Right lobe of liver (tissue), 6 donors: ENCODE measurements around the gene HOXD4. TPM values are rescaled to one million over a fixed set of nuclear protein-coding genes. Genes with fewer than 3 reads are reported as not detected.
A peak's percentile ranks its signal among the peaks of the same experiment; 100 is the strongest.

Experiments used
- ATAC-seq, 4 donors: fragments of 200-7000 bp; cut with Tn5 transposase; one replicate each; pipeline ENCODE4 v1.9.1; 2020; ENCODE audit warnings: mild to moderate bottlenecking in 4 of 4, moderate library complexity in 4 of 4
- DNase-seq, 3 donors: peaks; one replicate each; pipeline ENCODE4 v3.0.0-alpha.2; 2020
- H3K27ac ChIP-seq, 3 donors: fragments of 200-600 bp; one replicate each; pipeline ENCODE4 v1.8.0; 2022
- H3K27me3 ChIP-seq, 2 donors: fragments of 200-600 bp; one replicate each; pipeline ENCODE4 v1.8.0; 2022
- H3K36me3 ChIP-seq, 4 donors: fragments of 200-600 bp; sonication (generic) in 1 of 4; one replicate each; pipeline versions ENCODE4 v1.5.1 to v1.8.0; 2017 to 2022; ENCODE audit warnings: control low read depth in 1 of 4
- H3K4me1 ChIP-seq, 4 donors: fragments of 200-600 bp; sonication (generic) in 1 of 4; one replicate each; pipeline versions ENCODE4 v1.5.1 to v1.8.0; 2017 to 2022; ENCODE audit warnings: control low read depth in 1 of 4
- H3K4me3 ChIP-seq, 3 donors: fragments of 200-600 bp; one replicate each; pipeline ENCODE4 v1.8.0; 2022
- H3K9me3 ChIP-seq, 4 donors: fragments of 200-600 bp; sonication (generic) in 1 of 4; one replicate each; pipeline versions ENCODE4 v1.5.1 to v1.8.0; 2017 to 2022; ENCODE audit warnings: control low read depth in 1 of 4
- CTCF ChIP-seq, 4 donors: fragments of 200-600 bp in 3 of 4; fragments of 450-650 bp in 1 of 4; IDR thresholded peaks; one replicate each; pipeline versions ENCODE4 v1.5.1 to v1.8.0; 2016 to 2022; ENCODE audit warnings: antibody characterized with exemption in 4 of 4, mild to moderate bottlenecking in 2 of 4
- POLR2A ChIP-seq: fragments of 450-650 bp; IDR thresholded peaks from one replicate; pipeline ENCODE4 v1.6.1; 2017; ENCODE audit warnings: antibody characterized with exemption, mild to moderate bottlenecking
- WGBS: methylation state at CpG from one replicate; pipeline ENCODE4 v1.1.6; 2018; ENCODE audit warnings: low coverage, low lambda C conversion rate; ENCODE audit not compliant: insufficient coverage; ENCODE audit errors: missing lambda C conversion rate; 5-methylcytosine and 5-hydroxymethylcytosine counted together
- intact Hi-C, 2 donors: fragments of 100-400 bp; cut with DNase I; formaldehyde crosslinking; loops; one replicate each; pipeline versions ENCODE4 v1.11.2 to v1.14.1; 2022
- total RNA-seq, 6 experiments: library from RNA; depleted of rRNA in 2 of 6; stranded (reverse); fragments of >200 nt in 2 of 6; fragmentation: NEBNext Ultra II Directional in 3 of 6; extraction: Animal tissue kit (Norgen Biotek cat#: 25700) in 3 of 6; gene quantifications; one replicate each; pipeline versions ENCODE4 v1.1.0 to v1.2.4, GENCODE V29; 2016 to 2023
- donor health status: DM: no; HTN: yes; CAD: no.
- donor health status: DM: no; HTN: no; CAD: no.
- donor health status: DM: no; HTN: no; CAD: no.
- donor health status: DM: no; HTN: yes; CAD: no.
- donor health status: DM: no; HTN: yes; CAD: no.

HOXD4 gene
- total RNA-seq, 6 experiments from 2014 or later = not detected

- intact Hi-C loops = loop anchor here (10.0 kb wide), 2 partner anchors 686 to 706 kb away; no protein-coding TSS in a partner anchor
- Histone ChIP-seq H3K9me3 (no peaks in the 10 kb centered on the region), H3K27me3 (peaks cover 22 to 74% of the 10 kb centered on the region in 2 donors), H3K27ac (no peak overlapping the region), H3K4me3 (no peak overlapping the region), H3K4me1 (peaks cover 0 to 12% (median 0%) of the 10 kb centered on the region in 4 donors), H3K36me3 (no peaks in the 10 kb centered on the region)
- ATAC-seq (no peak), DNase-seq (no peak)
- 8% methylated on average over 33 of the region's 49 CpGs for WGBS
- TF ChIP-seq POLR2A (no peak), CTCF (IDR thresholded peaks at IDR 0.05) (no peak)
Measured at GRCh38 chr2:176128172-176128981, 23.0 kb upstream of the HOXD4 start.

GRCh38 chr2:176128982-176129796 lies 22.2 kb upstream of the HOXD4 start, which contains the start of gene HOXD8:
Gene HOXD8 (plus strand): TSS chr2:176129705. CDS start chr2:176130367, 662 bp downstream.
- no peak within 1 kb of the TSS for H3K27ac ChIP-seq
- DNase-seq = no peak

GRCh38 chr2:176129813-176130146 lies 21.6 kb upstream of the HOXD4 start:
- 0% methylated on average over 2 of the region's 43 CpGs for WGBS
- intact Hi-C loops = loop anchor here (10.0 kb wide), 2 partner anchors 685 to 705 kb away; no protein-coding TSS in a partner anchor
- DNase-seq (no peak), ATAC-seq (no peak)
- H3K9me3 ChIP-seq = no peaks in the 10 kb centered on the region
- TF ChIP-seq CTCF (IDR thresholded peaks at IDR 0.05) (no peak), POLR2A (no peak)
- H3K36me3 ChIP-seq = no peaks in the 10 kb centered on the region
- H3K27ac ChIP-seq = no peak overlapping the region
- H3K4me1 ChIP-seq = peaks cover 0 to 12% (median 0%) of the 10 kb centered on the region in 4 donors
- H3K27me3 ChIP-seq = peaks cover 23 to 73% of the 10 kb centered on the region in 2 donors
- H3K4me3 ChIP-seq = no peak overlapping the region

More at GRCh38 chr2:176128982-176129796, 22.2 kb upstream of the HOXD4 start, which contains the start of gene HOXD8:
- no peak within 1 kb of the TSS for H3K4me3 ChIP-seq
- H3K36me3 ChIP-seq = no peaks in the 10 kb centered on the region
- H3K27me3 ChIP-seq = peaks cover 23 to 78% of the 10 kb centered on the region in 2 donors
- TF ChIP-seq CTCF (IDR thresholded peaks at IDR 0.05) (no peak), POLR2A (no peak)
- 7% methylated on average over 27 of the region's 64 CpGs for WGBS
- no peaks in the 10 kb centered on the region for H3K9me3 ChIP-seq
- peaks cover 0 to 12% (median 0%) of the 10 kb centered on the region in 4 donors for H3K4me1 ChIP-seq
- ATAC-seq = peak in 1 of 4 donors; percentile 13
- intact Hi-C loops = loop anchor here (10.0 kb wide), 2 partner anchors 686 to 706 kb away; no protein-coding TSS in a partner anchor

GRCh38 chr2:176130147-176130956 lies 21.0 kb upstream of the HOXD4 start:
- no peak for TF ChIP-seq CTCF (IDR thresholded peaks at IDR 0.05)
- TF ChIP-seq POLR2A = no peak
- H3K4me1 ChIP-seq = peaks cover 0 to 12% (median 0%) of the 10 kb centered on the region in 4 donors
- no peak overlapping the region for H3K27ac ChIP-seq
- peaks cover 23 to 68% of the 10 kb centered on the region in 2 donors for H3K27me3 ChIP-seq
- WGBS = 7% methylated on average over 5 of the region's 100 CpGs
- ATAC-seq (peak in 1 of 4 donors; percentile 32), DNase-seq (no peak)
- H3K9me3 ChIP-seq = no peaks in the 10 kb centered on the region
- H3K36me3 ChIP-seq = no peaks in the 10 kb centered on the region
- intact Hi-C loops = no loop called here
- no peak overlapping the region for H3K4me3 ChIP-seq
